VCaP (cell line): ENCODE data around the gene ZBBX.

ENCODE experiments used
- H3K27ac ChIP-seq: fragments of 450-650 bp; 2 replicates; pipeline ENCODE4 v1.5.1; 2017
- TF ChIP-seq, protein P1 (sequence below): fragments of 450-650 bp; conservative IDR thresholded peaks from 2 replicates; pipeline ENCODE4 v1.5.1; 2017; ENCODE audit warnings: mild to moderate bottlenecking, moderate library complexity

Gene ZBBX

DNA sequence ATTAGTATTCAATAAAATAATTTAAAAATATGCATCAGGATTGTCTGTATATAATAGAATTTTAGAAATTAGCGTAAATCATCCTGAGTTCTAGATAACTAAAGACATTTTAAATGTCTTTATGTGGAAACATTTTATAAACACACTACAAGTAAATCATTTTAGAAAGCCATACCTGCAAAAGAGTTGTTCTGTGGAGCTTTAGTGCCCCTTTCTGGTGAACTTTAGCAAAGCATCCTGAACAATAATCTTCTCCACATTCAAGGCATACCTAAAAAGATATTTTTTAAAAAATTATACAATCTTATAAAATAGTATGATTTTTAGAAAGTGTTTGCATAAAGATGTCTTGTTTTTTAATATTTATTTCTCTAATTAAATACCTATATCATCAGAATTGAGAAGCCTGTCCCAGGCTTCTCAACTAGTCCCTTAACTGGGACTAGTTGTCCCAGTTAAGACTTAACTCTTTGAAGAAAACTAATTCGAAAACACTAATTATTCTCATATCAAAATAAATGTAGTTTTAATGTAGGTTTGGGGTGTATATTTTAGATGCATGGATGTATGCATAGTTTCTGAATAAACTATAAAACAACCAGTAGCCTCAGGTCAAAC is 29.7 kb downstream of the ZBBX start:
- TF ChIP-seq, protein P1, sequence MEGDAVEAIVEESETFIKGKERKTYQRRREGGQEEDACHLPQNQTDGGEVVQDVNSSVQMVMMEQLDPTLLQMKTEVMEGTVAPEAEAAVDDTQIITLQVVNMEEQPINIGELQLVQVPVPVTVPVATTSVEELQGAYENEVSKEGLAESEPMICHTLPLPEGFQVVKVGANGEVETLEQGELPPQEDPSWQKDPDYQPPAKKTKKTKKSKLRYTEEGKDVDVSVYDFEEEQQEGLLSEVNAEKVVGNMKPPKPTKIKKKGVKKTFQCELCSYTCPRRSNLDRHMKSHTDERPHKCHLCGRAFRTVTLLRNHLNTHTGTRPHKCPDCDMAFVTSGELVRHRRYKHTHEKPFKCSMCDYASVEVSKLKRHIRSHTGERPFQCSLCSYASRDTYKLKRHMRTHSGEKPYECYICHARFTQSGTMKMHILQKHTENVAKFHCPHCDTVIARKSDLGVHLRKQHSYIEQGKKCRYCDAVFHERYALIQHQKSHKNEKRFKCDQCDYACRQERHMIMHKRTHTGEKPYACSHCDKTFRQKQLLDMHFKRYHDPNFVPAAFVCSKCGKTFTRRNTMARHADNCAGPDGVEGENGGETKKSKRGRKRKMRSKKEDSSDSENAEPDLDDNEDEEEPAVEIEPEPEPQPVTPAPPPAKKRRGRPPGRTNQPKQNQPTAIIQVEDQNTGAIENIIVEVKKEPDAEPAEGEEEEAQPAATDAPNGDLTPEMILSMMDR, result peak; percentile 85

DNA sequence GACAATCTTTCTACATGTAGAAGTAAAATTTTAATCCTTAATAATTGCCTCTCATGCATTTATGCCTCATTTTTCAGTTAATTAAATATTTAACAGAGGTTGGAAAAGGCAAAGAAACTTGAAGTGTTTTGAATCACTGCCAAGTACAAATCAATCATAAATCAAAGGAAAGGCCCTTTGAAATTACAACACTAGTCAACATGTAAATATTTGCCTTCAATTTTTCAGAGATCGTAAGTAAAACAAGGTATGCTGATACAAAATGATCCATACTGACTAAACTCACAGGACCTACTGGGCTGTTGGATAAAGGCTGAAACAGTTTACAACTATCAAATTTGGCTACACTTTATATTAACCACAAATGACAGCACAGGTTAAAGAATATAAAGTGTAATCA is 33.9 kb downstream of the ZBBX start:
- TF ChIP-seq, protein P1, result no peak
- no peak overlapping the region for H3K27ac ChIP-seq

More for the DNA sequence above, 29.7 kb downstream of the ZBBX start:
- H3K27ac ChIP-seq, result no peak overlapping the region

DNA sequence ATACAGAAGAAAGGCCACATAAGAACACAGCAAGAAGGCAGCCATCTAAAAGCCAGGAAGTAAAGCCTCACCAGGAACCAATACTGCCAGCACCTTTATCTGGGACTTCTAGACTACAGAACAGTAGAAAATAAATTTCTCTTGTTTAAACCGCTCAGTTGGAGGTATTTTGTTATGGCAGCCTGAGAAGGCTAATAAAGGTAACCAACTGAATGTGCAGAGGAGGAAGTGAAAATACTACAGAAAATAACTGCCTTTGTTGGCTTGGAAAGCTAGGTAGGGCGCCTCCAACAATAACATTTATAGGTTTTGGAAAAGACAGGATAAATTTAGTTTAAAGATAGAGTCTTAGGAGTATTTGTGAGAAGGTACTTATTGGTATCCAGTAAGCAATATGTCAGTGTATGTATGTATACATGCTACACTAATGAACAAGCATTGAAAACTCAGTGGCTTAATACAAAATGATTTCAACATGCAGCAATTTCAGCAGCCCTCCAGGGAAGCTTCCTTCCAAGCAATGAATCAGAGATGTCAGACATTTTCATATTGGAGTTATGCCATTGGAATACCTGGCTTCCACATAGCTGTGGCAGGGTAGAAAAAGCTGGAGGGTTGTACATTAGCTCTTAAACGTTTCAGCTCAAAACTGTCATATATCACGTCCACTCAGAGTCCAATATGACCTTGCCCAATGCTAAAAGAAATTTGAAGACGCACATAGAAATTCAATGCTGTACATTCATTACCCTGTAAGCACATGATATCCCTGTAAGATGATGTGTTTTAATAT is 48.9 kb downstream of the ZBBX start:
- no peak overlapping the region for H3K27ac ChIP-seq
- TF ChIP-seq, protein P1, result no peak

DNA sequence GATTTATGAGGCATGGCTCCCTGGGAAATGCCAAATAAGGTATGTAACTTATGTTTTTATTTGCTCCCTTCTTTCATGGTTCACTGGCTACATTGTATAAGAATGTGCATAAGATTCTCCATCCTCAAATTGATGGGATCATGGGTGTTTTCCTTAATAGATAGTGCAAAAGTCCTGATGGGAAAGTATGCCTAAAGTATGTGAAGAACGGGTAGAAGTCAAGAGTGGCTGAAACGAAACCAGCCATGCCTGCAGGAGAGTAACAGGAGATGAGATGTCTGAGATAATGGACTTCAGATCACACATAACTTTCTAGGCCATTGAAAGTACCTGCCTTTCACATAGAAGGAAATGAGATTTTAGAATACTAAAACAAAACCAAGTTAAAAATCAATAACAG is 56.5 kb downstream of the ZBBX start:
- no peak overlapping the region for H3K27ac ChIP-seq
- TF ChIP-seq, protein P1, result no peak

DNA sequence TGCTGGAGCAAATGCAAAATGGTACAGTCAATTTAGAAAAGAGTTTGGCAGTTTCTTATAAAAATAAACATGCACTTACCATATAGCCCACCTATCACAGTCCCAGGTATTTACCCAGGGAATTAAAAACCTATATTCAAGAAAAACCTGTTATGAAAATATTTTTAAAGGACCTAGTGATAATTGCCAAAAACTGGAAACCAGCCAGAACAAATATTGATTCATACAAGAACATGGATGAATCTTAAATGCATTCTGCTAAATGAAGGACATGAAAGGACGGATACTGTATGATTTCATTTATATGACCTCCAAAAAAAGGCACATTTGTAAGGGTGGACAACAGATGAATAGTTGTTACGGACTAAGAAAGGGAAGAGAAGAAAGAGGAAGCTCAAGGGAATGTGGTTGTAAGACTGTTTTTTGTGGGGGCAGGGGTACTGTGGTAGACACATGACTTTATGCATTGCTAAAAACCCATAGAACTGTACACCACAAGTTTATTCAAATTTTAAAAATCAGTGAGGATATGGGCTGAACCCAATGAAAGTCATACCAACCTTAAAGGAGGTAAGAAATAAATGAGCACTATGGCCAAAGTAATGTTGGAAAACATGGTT is 61.0 kb downstream of the ZBBX start:
- TF ChIP-seq, protein P1, result no peak
- H3K27ac ChIP-seq, result peak overlapping the region; percentile 24; the same call in 1 of the 2 replicates

DNA sequence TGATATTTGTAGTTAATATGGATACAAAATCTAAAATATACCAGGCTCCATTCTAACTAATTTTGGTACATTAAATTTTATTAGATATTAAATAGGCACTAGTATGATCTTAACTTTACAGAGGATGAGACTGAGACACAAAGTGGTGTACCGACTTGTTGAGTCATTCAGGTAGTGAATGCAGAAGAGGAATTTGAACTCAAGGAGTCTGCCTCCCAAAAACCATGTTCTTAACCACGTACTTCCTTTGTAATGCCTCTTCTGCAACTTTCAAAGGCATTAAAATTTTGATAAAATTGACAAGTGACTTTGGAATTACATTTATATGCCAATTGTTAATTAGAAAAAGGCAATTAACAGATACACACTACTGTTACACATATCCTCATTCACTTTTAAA is 61.8 kb downstream of the ZBBX start:
- H3K27ac ChIP-seq, result no peak overlapping the region
- TF ChIP-seq, protein P1, result no peak

DNA sequence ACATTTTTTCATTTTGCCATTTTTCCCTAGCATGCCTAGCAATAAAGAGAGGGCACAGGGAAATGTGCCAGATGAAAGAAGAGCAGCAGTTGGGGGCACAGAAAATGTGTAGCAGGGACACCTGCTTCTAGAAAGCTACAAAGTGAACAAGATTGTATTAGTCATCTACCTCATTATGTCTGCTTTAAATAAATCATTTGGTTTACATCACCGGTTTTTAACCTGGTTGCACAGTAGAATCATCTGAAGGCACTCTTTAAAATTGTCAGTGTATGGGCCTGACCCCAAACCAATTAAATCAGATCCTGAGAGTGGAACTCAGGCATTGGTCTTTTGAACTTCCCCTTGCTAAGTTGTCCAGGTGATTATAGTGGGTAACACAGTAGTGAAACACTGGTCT is 73.8 kb downstream of the ZBBX start:
- no peak overlapping the region for H3K27ac ChIP-seq

More for the DNA sequence above, 73.8 kb downstream of the ZBBX start:
- TF ChIP-seq, protein P1, result no peak
